ENCODE measurements around the gene ZNF816.
"Not testable (repeated sequence)": the region's sequence is repeated elsewhere in the genome, so short reads cannot be mapped to it uniquely, and the experiment has no call there.

GRCh38 chr19:52940905-52941304, 21.8 kb downstream of the ZNF816 start:
- TF ChIP-seq ATF6 (CRISPR knock-in tag; IDR thresholded peaks at IDR 0.05); HMGXB4 (CRISPR knock-in tag; IDR thresholded peaks at IDR 0.05); JUN (CRISPR knock-in tag; IDR thresholded peaks at IDR 0.05); ELF4 (CRISPR knock-in tag; IDR thresholded peaks at IDR 0.05; ENCODE audit: low read depth); CTCF (IDR thresholded peaks at IDR 0.05); CREB1 (CRISPR knock-in tag; IDR thresholded peaks at IDR 0.05); USF1 (CRISPR knock-in tag; IDR thresholded peaks at IDR 0.05); TP53 (CRISPR knock-in tag; IDR thresholded peaks at IDR 0.05); TCF7 (CRISPR knock-in tag; IDR thresholded peaks at IDR 0.05; ENCODE audit: low read depth): not testable (repeated sequence)
- TF ChIP-seq, protein P1, sequence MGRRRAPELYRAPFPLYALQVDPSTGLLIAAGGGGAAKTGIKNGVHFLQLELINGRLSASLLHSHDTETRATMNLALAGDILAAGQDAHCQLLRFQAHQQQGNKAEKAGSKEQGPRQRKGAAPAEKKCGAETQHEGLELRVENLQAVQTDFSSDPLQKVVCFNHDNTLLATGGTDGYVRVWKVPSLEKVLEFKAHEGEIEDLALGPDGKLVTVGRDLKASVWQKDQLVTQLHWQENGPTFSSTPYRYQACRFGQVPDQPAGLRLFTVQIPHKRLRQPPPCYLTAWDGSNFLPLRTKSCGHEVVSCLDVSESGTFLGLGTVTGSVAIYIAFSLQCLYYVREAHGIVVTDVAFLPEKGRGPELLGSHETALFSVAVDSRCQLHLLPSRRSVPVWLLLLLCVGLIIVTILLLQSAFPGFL (CRISPR knock-in tag; IDR thresholded peaks at IDR 0.05; ENCODE audit: borderline replicate concordance): not testable (repeated sequence)

All from WTC11 (cell line).